GM23338 (cell line): ENCODE results near the gene EPHB2. TPM values are rescaled to one million over a fixed set of nuclear protein-coding genes. Genes with fewer than 3 reads are reported as not detected.

ENCODE experiments used
- ATAC-seq: fragments of 200-7000 bp; cut with Tn5 transposase; 3 replicates; pipeline ENCODE4 v1.9.1; 2020
- DNase-seq: peaks from one replicate; pipeline ENCODE4 v3.0.0-alpha.2; 2015; ENCODE audit warnings: low spot score
- H2AFZ ChIP-seq: fragments of 200-600 bp; sonication (generic); 2 replicates; pipeline ENCODE4 v1.8.0; 2016; ENCODE audit warnings: antibody characterized with exemption, mild to moderate bottlenecking, moderate library complexity
- H3F3A ChIP-seq: fragments of 200-600 bp; sonication (generic); replicated peaks from 2 replicates; pipeline ENCODE4 v1.8.0; 2017; ENCODE audit warnings: antibody characterized with exemption, mixed run types, low read depth
- H3K27ac ChIP-seq: fragments of 200-600 bp; sonication (generic); 2 replicates; pipeline ENCODE4 v1.6.1; 2016; ENCODE audit warnings: low read depth
- H3K27me3 ChIP-seq: fragments of 200-600 bp; sonication (generic); 2 replicates; pipeline ENCODE4 v1.8.0; 2016; ENCODE audit warnings: mild to moderate bottlenecking, mixed run types, moderate library complexity; ENCODE audit not compliant: insufficient read depth
- H3K36me3 ChIP-seq: fragments of 200-600 bp; sonication (generic); 2 replicates; pipeline ENCODE4 v1.8.0; 2016; ENCODE audit warnings: mild to moderate bottlenecking; ENCODE audit not compliant: insufficient read depth
- H3K4me1 ChIP-seq: fragments of 200-600 bp; sonication (generic); 2 replicates; pipeline ENCODE4 v1.8.0; 2016; ENCODE audit warnings: mild to moderate bottlenecking, moderate library complexity; ENCODE audit not compliant: insufficient read depth
- H3K4me2 ChIP-seq: fragments of 200-600 bp; sonication (generic); 2 replicates; pipeline ENCODE4 v1.7.1; 2017; ENCODE audit warnings: mixed run types
- H3K4me3 ChIP-seq: fragments of 200-600 bp; sonication (generic); 2 replicates; pipeline ENCODE4 v1.6.1; 2016; ENCODE audit warnings: mixed run types
- H3K79me2 ChIP-seq: fragments of 200-600 bp; sonication (generic); replicated peaks from 2 replicates; pipeline ENCODE4 v1.8.0; 2017; ENCODE audit warnings: mild to moderate bottlenecking; ENCODE audit not compliant: insufficient read depth
- H3K9me2 ChIP-seq: fragments of 200-600 bp; sonication (generic); 2 replicates; pipeline ENCODE4 v1.8.0; 2017; ENCODE audit not compliant: insufficient read depth
- H4K20me1 ChIP-seq: fragments of 200-600 bp; sonication (generic); replicated peaks from 2 replicates; pipeline ENCODE4 v1.8.0; 2017; ENCODE audit warnings: mild to moderate bottlenecking; ENCODE audit not compliant: insufficient read depth
- H3K27ac Mint-ChIP-seq: 2 replicates; pipeline ENCODE4 v1.8.0; 2020; ENCODE audit warnings: inconsistent platforms, mild to moderate bottlenecking, moderate library complexity, mixed read lengths
- H3K27me3 Mint-ChIP-seq: 3 replicates; pipeline ENCODE4 v1.8.0; 2022; ENCODE audit warnings: low read depth, mild to moderate bottlenecking, moderate library complexity, mixed read lengths, inconsistent platforms; ENCODE audit not compliant: insufficient read depth, poor library complexity
- H3K36me3 Mint-ChIP-seq: 3 replicates; pipeline ENCODE4 v1.8.0; 2021; ENCODE audit warnings: low read depth, mild to moderate bottlenecking, inconsistent platforms, moderate library complexity, mixed read lengths
- H3K4me1 Mint-ChIP-seq: 3 replicates; pipeline ENCODE4 v1.8.0; 2020; ENCODE audit warnings: mild to moderate bottlenecking, inconsistent platforms, mixed read lengths
- H3K4me3 Mint-ChIP-seq: 3 replicates; pipeline ENCODE4 v1.8.0; 2021; ENCODE audit warnings: moderate library complexity, mild to moderate bottlenecking, inconsistent platforms, mixed read lengths
- H3K9me3 Mint-ChIP-seq: 3 replicates; pipeline ENCODE4 v1.8.0; 2020; ENCODE audit warnings: moderate library complexity, mild to moderate bottlenecking, inconsistent platforms, mixed read lengths
- CREB1 ChIP-seq: fragments of 250-450 bp; sonication (Bioruptor Pico); IDR thresholded peaks from 2 replicates; pipeline ENCODE4 v1.5.0; 2020; ENCODE audit warnings: low read depth, mild to moderate bottlenecking, moderate library complexity
- ETS1 ChIP-seq: IDR thresholded peaks from 2 replicates; pipeline ENCODE4 v1.6.1; 2016; ENCODE audit warnings: antibody characterized with exemption
- EZH2 ChIP-seq: fragments of 200-600 bp; sonication (generic); IDR thresholded peaks from one replicate; pipeline ENCODE4 v1.8.0; 2017; ENCODE audit warnings: antibody characterized with exemption, mild to moderate bottlenecking, low read depth; ENCODE audit not compliant: unreplicated experiment
- EZH2phosphoT487 ChIP-seq: fragments of 200-600 bp; sonication (generic); IDR thresholded peaks from one replicate; pipeline ENCODE4 v1.8.1; 2018; ENCODE audit warnings: antibody characterized with exemption; ENCODE audit not compliant: unreplicated experiment
- JUNB ChIP-seq: IDR thresholded peaks from one replicate; pipeline ENCODE4 v1.6.1; 2016; ENCODE audit warnings: antibody characterized with exemption; ENCODE audit not compliant: unreplicated experiment
- NANOG ChIP-seq: IDR thresholded peaks from 2 replicates; pipeline ENCODE4 v1.6.1; 2016; ENCODE audit warnings: antibody characterized with exemption, borderline replicate concordance
- POLR2AphosphoS5 ChIP-seq: IDR thresholded peaks from 2 replicates; pipeline ENCODE4 v1.6.1; 2016; ENCODE audit warnings: antibody characterized with exemption, low read depth
- REST ChIP-seq: IDR thresholded peaks from one replicate; pipeline ENCODE4 v1.6.1; 2018; ENCODE audit warnings: antibody characterized with exemption; ENCODE audit not compliant: unreplicated experiment
- STAT1 ChIP-seq: IDR thresholded peaks from one replicate; pipeline ENCODE4 v1.6.1; 2016; ENCODE audit warnings: antibody characterized with exemption; ENCODE audit not compliant: unreplicated experiment
- ZNF114 ChIP-seq: fragments of 250-450 bp; sonication (Bioruptor Pico); IDR thresholded peaks from 2 replicates; pipeline ENCODE4 v1.5.0; 2020; ENCODE audit warnings: mild to moderate bottlenecking, moderate library complexity
- ZNF331 ChIP-seq: fragments of 250-450 bp; sonication (Bioruptor Pico); IDR thresholded peaks from 2 replicates; pipeline ENCODE4 v1.5.0; 2020; ENCODE audit warnings: low read depth, mild to moderate bottlenecking, moderate library complexity
- ZNF462 ChIP-seq: fragments of 250-450 bp; sonication (Bioruptor Pico); IDR thresholded peaks from 2 replicates; pipeline ENCODE4 v1.5.0; 2020; ENCODE audit warnings: mild to moderate bottlenecking, moderate library complexity
- polyA plus RNA-seq: library from polyadenylated mRNA; unstranded; fragments of >200 nt; fragmentation: Nextera tagmentation; extraction: Ambion mirVana; gene quantifications from 2 replicates; pipeline ENCODE4 v1.2.1, GENCODE V29; 2016
- total RNA-seq: library from RNA; depleted of rRNA; stranded (reverse); fragments of >200 nt; shearing (Covaris generic); gene quantifications from 2 replicates; pipeline ENCODE4 v1.2.3, GENCODE V29; 2014
- TF ChIP-seq, protein P1 (sequence below), 2 experiments: fragments of 200-600 bp in 1 of 2; sonication (generic) in 1 of 2; conservative IDR thresholded peaks; 2 replicates each; pipeline versions ENCODE4 v1.5.1 to v1.6.1; 2016 to 2017; ENCODE audit warnings: antibody characterized with exemption in 2 of 2, low read depth in 2 of 2, mild to moderate bottlenecking in 2 of 2, moderate library complexity in 1 of 2

The EPHB2 gene
- total and polyA plus RNA-seq, 2 experiments from 2014 or later, result 4.1 to 20.1 TPM

DNA sequence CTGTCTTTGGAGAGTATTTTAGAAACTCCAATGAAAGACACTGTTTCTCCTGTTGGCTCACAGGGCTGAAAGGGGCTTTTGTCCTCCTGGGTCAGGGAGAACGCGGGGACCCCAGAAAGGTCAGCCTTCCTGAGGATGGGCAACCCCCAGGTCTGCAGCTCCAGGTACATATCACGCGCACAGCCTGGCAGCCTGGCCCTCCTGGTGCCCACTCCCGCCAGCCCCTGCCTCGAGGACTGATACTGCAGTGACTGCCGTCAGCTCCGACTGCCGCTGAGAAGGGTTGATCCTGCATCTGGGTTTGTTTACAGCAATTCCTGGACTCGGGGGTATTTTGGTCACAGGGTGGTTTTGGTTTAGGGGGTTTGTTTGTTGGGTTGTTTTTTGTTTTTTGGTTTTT is 203.5 kb downstream of the EPHB2 start:
- Histone ChIP-seq H3K79me2 (no peaks in the 10 kb centered on the region), H3K4me1 (no peaks in the 10 kb centered on the region), H4K20me1 (no peaks in the 10 kb centered on the region; the same call in 1 of the 2 replicates), H3K27ac (no peak overlapping the region), H3K4me2 (no peak overlapping the region), H3K36me3 (no peaks in the 10 kb centered on the region), H3K27me3 (no peaks in the 10 kb centered on the region), H3F3A (no peaks in the 10 kb centered on the region), H3K9me2 (no peaks in the 10 kb centered on the region), H3K4me3 (no peak overlapping the region), H2AFZ (no peak overlapping the region)
- no peak for DNase-seq
- no peaks in the 10 kb centered on the region for H3K36me3 Mint-ChIP-seq
- no peaks in the 10 kb centered on the region for H3K9me3 Mint-ChIP-seq
- no peak overlapping the region for H3K4me3 Mint-ChIP-seq
- no peak for TF ChIP-seq ETS1
- no peak for TF ChIP-seq CREB1 (CRISPR knock-in tag)
- TF ChIP-seq ZNF114, result no peak
- no peak for TF ChIP-seq ZNF462 (CRISPR knock-in tag)
- no peak for TF ChIP-seq STAT1
- TF ChIP-seq REST, result no peak
- no peak for TF ChIP-seq JUNB
- no peak for TF ChIP-seq EZH2
- TF ChIP-seq ZNF331, result no peak
- no peak for TF ChIP-seq EZH2phosphoT487
- no peak for TF ChIP-seq POLR2AphosphoS5
- no peak for TF ChIP-seq NANOG
- TF ChIP-seq, protein P1, sequence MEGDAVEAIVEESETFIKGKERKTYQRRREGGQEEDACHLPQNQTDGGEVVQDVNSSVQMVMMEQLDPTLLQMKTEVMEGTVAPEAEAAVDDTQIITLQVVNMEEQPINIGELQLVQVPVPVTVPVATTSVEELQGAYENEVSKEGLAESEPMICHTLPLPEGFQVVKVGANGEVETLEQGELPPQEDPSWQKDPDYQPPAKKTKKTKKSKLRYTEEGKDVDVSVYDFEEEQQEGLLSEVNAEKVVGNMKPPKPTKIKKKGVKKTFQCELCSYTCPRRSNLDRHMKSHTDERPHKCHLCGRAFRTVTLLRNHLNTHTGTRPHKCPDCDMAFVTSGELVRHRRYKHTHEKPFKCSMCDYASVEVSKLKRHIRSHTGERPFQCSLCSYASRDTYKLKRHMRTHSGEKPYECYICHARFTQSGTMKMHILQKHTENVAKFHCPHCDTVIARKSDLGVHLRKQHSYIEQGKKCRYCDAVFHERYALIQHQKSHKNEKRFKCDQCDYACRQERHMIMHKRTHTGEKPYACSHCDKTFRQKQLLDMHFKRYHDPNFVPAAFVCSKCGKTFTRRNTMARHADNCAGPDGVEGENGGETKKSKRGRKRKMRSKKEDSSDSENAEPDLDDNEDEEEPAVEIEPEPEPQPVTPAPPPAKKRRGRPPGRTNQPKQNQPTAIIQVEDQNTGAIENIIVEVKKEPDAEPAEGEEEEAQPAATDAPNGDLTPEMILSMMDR (conservative IDR thresholded peaks at IDR 0.05; ENCODE audit: low read depth in 2 of 2), result no peak
- H3K4me1 Mint-ChIP-seq, result peaks cover 9% of the 10 kb centered on the region
- no peak overlapping the region for H3K27ac Mint-ChIP-seq
- H3K27me3 Mint-ChIP-seq, result peaks cover 4% of the 10 kb centered on the region
- ATAC-seq, result no peak
